ENCODE measurements around the gene JSRP1. TPM values are rescaled to one million over a fixed set of nuclear protein-coding genes. Genes with fewer than 3 reads are reported as not detected.

JSRP1 gene
- total RNA-seq, 2 experiments from 2014 or later: 1.0 TPM

DNA sequence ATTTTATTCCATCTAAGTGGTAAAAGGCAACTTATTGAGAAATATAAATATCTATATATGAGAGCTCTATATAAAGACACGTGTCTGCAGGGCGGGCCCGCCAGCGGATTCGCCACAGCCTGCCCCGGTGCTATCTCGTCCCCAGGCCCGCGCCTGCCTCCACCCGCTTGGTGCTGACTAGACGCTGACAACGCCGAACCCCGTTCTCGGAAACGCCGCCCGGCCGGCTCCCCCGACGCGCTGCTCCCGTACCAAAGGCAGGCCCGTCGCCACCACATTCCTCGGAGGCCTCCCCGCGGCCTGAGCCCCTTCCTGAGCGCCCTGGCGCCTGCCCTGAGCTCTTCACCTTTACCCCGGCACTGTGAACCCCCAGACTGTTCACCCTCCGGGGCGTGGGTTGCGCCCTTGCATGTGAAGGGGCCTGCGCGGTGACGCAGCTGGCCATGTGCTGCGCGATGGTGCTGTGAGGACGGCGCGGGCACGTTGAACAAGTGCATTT lies 26.1 kb downstream of the JSRP1 start:
- no peaks in the 10 kb centered on the region for H3K27me3 Mint-ChIP-seq
- H3K4me3 Mint-ChIP-seq: no peak overlapping the region
- peaks cover 36% of the 10 kb centered on the region for H3K36me3 Mint-ChIP-seq (ENCODE audit: low read depth)
- TF ChIP-seq, protein P1, sequence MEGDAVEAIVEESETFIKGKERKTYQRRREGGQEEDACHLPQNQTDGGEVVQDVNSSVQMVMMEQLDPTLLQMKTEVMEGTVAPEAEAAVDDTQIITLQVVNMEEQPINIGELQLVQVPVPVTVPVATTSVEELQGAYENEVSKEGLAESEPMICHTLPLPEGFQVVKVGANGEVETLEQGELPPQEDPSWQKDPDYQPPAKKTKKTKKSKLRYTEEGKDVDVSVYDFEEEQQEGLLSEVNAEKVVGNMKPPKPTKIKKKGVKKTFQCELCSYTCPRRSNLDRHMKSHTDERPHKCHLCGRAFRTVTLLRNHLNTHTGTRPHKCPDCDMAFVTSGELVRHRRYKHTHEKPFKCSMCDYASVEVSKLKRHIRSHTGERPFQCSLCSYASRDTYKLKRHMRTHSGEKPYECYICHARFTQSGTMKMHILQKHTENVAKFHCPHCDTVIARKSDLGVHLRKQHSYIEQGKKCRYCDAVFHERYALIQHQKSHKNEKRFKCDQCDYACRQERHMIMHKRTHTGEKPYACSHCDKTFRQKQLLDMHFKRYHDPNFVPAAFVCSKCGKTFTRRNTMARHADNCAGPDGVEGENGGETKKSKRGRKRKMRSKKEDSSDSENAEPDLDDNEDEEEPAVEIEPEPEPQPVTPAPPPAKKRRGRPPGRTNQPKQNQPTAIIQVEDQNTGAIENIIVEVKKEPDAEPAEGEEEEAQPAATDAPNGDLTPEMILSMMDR (IDR thresholded peaks at IDR 0.05): no peak
- no peak overlapping the region for H3K27ac Mint-ChIP-seq
- H3K4me1 Mint-ChIP-seq (ENCODE audit: low read depth): peaks cover 15% of the 10 kb centered on the region
- ChIA-PET POLR2A (interaction anchor here (0.6 to 1.3 kb wide), 5 partner anchors 8 to 45 kb away, joined by 3 to 4 read pairs (median 3); no protein-coding TSS in a partner anchor), CTCF (no interaction called here)
- ATAC-seq (no peak), DNase-seq (no peak)
- H3K9me3 Mint-ChIP-seq: no peaks in the 10 kb centered on the region
- intact Hi-C loops (cut with micrococcal nuclease): loop anchor here (10.0 kb wide), 1 partner anchor 55 kb away; no protein-coding TSS in a partner anchor

DNA sequence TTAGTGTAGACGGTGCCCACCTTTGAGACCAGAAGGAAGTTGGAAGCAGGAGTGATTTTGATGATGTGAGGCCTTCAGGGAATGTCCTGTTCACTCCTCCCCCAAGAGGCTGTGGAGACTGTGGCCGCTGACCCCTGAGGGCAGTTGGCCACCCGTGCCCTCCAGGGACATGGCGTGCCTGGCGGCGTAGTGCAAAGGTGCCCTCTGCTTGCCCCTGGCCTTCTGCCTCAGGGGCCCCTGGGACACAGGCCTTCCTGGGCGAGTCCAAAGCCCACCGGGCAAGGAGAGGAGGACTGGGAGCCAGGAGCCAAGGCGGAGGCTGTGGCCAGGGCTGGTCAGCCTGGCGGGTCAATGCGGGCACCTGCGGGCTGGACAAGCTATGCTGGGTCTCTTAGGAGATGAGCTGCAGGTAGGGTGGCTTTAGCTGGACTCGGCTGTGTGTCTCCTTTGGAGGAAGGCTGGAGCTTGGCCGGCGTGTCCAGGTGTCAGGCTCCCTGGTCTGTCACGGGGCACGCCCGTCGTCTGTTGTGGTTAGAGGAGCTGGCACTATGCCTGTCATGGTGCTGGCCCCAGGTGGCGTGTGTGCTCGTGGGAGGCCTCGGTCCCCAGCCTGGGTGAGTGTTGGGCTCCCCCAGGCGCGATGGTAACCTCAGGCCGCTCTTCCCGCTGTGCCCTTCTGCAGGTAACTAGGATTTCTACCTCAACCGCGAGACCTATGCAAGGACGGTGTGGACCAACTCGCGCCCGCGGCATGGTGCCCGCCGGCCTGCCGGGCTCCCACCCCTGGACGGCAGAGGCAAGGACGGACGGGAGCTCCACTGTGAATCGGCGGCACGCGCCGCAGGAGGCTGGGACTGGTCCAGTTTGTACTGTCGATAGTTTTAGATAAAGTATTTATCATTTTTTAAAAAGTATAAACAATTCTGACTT lies 26.8 kb downstream of the JSRP1 start:
- peaks cover 41% of the 10 kb centered on the region for H3K36me3 Mint-ChIP-seq (ENCODE audit: low read depth)
- no peaks in the 10 kb centered on the region for H3K27me3 Mint-ChIP-seq
- no peak overlapping the region for H3K4me3 Mint-ChIP-seq
- H3K27ac Mint-ChIP-seq: no peak overlapping the region
- ChIA-PET CTCF (no interaction called here), POLR2A (interaction anchor here (0.6 to 1.3 kb wide), 6 partner anchors 9 to 79 kb away, joined by 3 to 4 read pairs (median 3); no protein-coding TSS in a partner anchor)
- DNase-seq: no peak
- ATAC-seq: no peak
- intact Hi-C loops (cut with micrococcal nuclease): loop anchor here (10.0 kb wide), 1 partner anchor 55 kb away; no protein-coding TSS in a partner anchor
- peaks cover 13% of the 10 kb centered on the region for H3K4me1 Mint-ChIP-seq (ENCODE audit: low read depth)
- no peaks in the 10 kb centered on the region for H3K9me3 Mint-ChIP-seq
- TF ChIP-seq, protein P1 (IDR thresholded peaks at IDR 0.05): no peak

DNA sequence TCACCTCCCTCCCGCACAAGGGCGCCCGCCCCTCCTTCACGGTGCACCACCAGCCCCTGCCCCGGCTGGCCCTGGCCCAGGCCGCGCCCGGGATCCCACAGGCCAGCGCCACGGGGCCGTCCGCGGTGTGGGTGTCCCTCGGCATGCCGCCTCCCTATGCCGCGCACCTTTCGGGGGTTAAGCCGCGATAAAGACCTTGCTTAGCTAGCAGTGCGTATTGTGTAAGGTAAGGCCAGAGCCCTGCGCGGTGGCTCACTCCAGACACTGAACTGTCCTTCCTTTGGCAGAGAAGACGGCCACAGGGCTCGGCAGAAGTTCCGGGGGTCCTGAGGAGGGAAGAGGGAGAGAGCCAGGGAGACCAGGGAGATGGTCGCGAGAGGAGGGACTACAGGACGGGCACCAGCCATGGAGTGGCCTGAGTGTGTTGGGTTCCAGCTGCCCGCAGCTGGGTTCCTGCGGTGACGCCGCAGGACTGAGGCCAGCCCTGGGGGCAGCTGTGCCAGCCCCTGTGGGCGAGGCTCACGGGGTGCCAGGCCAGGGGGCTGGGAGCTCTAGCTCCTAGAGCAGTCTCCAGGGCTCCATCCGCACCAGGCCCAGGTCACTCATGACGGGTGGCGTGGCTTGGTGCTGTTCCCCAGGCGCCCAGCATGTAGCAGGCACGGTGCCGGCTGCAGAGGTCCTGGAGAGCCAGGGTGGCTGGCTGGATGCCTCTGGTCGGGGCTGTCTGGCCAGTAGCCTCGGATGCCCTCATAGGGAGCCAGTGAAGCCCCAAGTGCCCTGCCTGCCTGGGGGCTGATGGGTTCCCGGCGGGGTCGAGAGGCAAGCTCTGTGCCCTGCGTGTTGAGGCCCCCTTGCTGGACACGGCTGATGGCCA lies 27.8 kb downstream of the JSRP1 start:
- intact Hi-C loops (cut with micrococcal nuclease): no loop called here
- ATAC-seq (no peak), DNase-seq (no peak)
- H3K9me3 Mint-ChIP-seq: no peaks in the 10 kb centered on the region
- H3K36me3 Mint-ChIP-seq (ENCODE audit: low read depth): peaks cover 41% of the 10 kb centered on the region
- no peaks in the 10 kb centered on the region for H3K27me3 Mint-ChIP-seq
- H3K4me1 Mint-ChIP-seq (ENCODE audit: low read depth): peaks cover 10% of the 10 kb centered on the region
- CTCF ChIA-PET: no interaction called here
- TF ChIP-seq, protein P1 (IDR thresholded peaks at IDR 0.05): no peak
- H3K4me3 Mint-ChIP-seq: no peak overlapping the region
- no peak overlapping the region for H3K27ac Mint-ChIP-seq
- POLR2A ChIA-PET: interaction anchor here (0.6 to 1.2 kb wide), 5 partner anchors 10 to 78 kb away, joined by 3 read pairs; no protein-coding TSS in a partner anchor

DNA sequence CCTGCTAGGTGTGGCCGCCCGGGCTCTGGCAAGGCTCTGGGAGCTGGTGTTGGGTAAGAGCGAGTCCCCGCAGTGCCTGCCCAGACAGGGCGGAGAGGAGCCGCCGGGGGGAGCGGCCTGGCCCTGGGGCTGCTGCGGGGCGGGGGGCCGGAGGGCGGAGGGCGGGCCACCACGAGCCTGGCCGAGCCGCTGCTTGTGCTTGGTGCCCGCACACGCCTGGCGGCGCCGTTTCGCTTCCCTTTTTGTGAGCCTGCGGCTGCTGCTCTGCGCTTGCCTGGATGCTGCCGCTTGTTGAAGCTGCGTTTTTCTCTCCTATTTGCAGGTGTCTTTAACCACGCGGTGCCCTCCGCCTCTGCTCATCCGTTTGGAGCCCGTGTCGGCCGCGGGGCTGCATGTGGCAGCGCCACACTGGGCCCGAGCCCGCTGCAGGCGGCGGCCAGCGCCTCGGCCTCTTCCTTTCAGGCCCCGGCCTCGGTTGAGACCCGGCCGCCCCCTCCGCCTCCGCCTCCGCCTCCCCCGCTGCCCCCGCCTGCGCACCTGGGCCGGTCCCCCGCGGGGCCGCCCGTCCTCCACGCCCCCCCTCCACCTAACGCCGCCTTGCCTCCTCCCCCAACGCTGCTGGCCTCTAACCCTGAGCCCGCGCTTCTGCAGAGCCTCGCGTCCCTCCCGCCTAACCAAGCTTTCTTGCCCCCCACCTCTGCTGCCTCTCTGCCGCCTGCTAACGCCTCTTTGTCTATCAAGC lies 28.6 kb downstream of the JSRP1 start:
- ChIA-PET CTCF (no interaction called here), POLR2A (interaction anchor here (0.7 to 1.1 kb wide), 3 partner anchors 8 to 58 kb away, joined by 3 read pairs; no protein-coding TSS in a partner anchor)
- TF ChIP-seq, protein P1 (IDR thresholded peaks at IDR 0.05): no peak
- H3K27ac Mint-ChIP-seq: no peak overlapping the region
- ATAC-seq (no peak), DNase-seq (no peak)
- no peaks in the 10 kb centered on the region for H3K27me3 Mint-ChIP-seq
- intact Hi-C loops (cut with micrococcal nuclease): no loop called here
- no peaks in the 10 kb centered on the region for H3K9me3 Mint-ChIP-seq
- H3K4me1 Mint-ChIP-seq (ENCODE audit: low read depth): peaks cover 7% of the 10 kb centered on the region
- peaks cover 38% of the 10 kb centered on the region for H3K36me3 Mint-ChIP-seq (ENCODE audit: low read depth)
- no peak overlapping the region for H3K4me3 Mint-ChIP-seq
